GM12878 (cell line): ENCODE results near the gene TUBB1. TPM values are rescaled to one million over a fixed set of nuclear protein-coding genes. Genes with fewer than 3 reads are reported as not detected.

Experiments used
- ATAC-seq: fragments of 200-7000 bp; cut with Tn5 transposase; 3 replicates; pipeline ENCODE4 v1.9.1; 2020; ENCODE audit warnings: mild to moderate bottlenecking, moderate library complexity
- BruUV-seq: library from RNA; stranded (reverse); fragments of 400-500 nt; replicated peaks from 2 replicates; lab custom pipeline; 2021; lab: Mats Ljungman, UMichigan
- CTCF ChIA-PET: fragments of 300-600 bp; sonication (Branson Sonifier 250); formaldehyde crosslinking; extraction: SDS; loops from one replicate; lab custom pipeline; 2021; ENCODE audit warnings: inconsistent platforms; lab: Yijun Ruan, JAX
- POLR2A ChIA-PET: fragments of 350-600 bp; formaldehyde crosslinking; extraction: SDS; loops from one replicate; lab custom pipeline; 2021; ENCODE audit warnings: inconsistent platforms; lab: Charles Lee
- RAD21 ChIA-PET: fragments of 300-600 bp; sonication (Branson Sonifier 250); formaldehyde crosslinking; loops from one replicate; lab custom pipeline; 2023; ENCODE audit warnings: antibody characterized with exemption; ENCODE audit not compliant: unreplicated experiment; lab: Charles Lee
- SMC1A ChIA-PET: fragments of 300-600 bp; sonication (Branson Sonifier 250); formaldehyde crosslinking; loops from one replicate; lab custom pipeline; 2023; ENCODE audit not compliant: unreplicated experiment, uncharacterized antibody; lab: Charles Lee
- DNase-seq: peaks from one replicate; pipeline ENCODE4 v3.0.0-alpha.2; 2011; ENCODE audit warnings: low read depth, low spot score
- FAIRE-seq: peaks from 3 replicates; lab custom pipeline; 2011; peaks lifted over from hg19 to GRCh38; lab: Jason Lieb, UNC
- H2AFZ ChIP-seq: 2 replicates; pipeline ENCODE4 v1.6.0; 2011; ENCODE audit warnings: low read depth, low read length, control low read depth; ENCODE audit not compliant: control insufficient read depth
- H3K27ac ChIP-seq: 2 replicates; pipeline ENCODE4 v1.5.1; 2011; ENCODE audit warnings: control low read depth; ENCODE audit not compliant: control insufficient read depth, insufficient read depth
- H3K27me3 ChIP-seq, 2 experiments: replicated peaks in 1 of 2; 2 replicates each; pipeline versions ENCODE4 v1.6.0 to v1.6.1; 2011; ENCODE audit warnings: low read length in 1 of 2; ENCODE audit not compliant: control insufficient read depth in 2 of 2, insufficient read depth in 2 of 2
- H3K36me3 ChIP-seq, 2 experiments: 2 replicates each; pipeline ENCODE4 v1.5.1; 2011; ENCODE audit warnings: low read length in 1 of 2; ENCODE audit not compliant: control insufficient read depth in 2 of 2, insufficient read depth in 2 of 2
- H3K4me1 ChIP-seq: 2 replicates; pipeline ENCODE4 v1.6.1; 2011; ENCODE audit warnings: mild to moderate bottlenecking, low read length, moderate library complexity, mixed read lengths; ENCODE audit not compliant: control insufficient read depth, insufficient read depth
- H3K4me2 ChIP-seq: 2 replicates; pipeline ENCODE4 v1.6.0; 2011; ENCODE audit warnings: control low read depth; ENCODE audit not compliant: control insufficient read depth, insufficient read depth
- H3K4me3 ChIP-seq: fragments of 200-600 bp; sonication (generic); 2 replicates; pipeline ENCODE4 v1.5.1; 2016
- H3K79me2 ChIP-seq: 2 replicates; pipeline ENCODE4 v1.6.0; 2011; ENCODE audit warnings: low read length; ENCODE audit not compliant: control insufficient read depth, insufficient read depth
- H3K9ac ChIP-seq: 2 replicates; pipeline ENCODE4 v1.8.0; 2011; ENCODE audit warnings: low read length, control low read depth, mixed read lengths; ENCODE audit not compliant: control insufficient read depth, insufficient read depth
- H3K9me3 ChIP-seq: replicated peaks from 3 replicates; pipeline ENCODE4 v1.5.1; 2011; ENCODE audit warnings: mild to moderate bottlenecking, low read length; ENCODE audit not compliant: control insufficient read depth, insufficient read depth
- H4K20me1 ChIP-seq: 2 replicates; pipeline ENCODE4 v1.6.0; 2011; ENCODE audit not compliant: control insufficient read depth, insufficient read depth
- HDGF ChIP-seq: fragments of 450-650 bp; IDR thresholded peaks from 2 replicates; pipeline ENCODE4 v1.6.1; 2016; ENCODE audit warnings: antibody characterized with exemption
- LARP7 ChIP-seq: fragments of 450-650 bp; IDR thresholded peaks from 2 replicates; pipeline ENCODE4 v1.6.1; 2017; ENCODE audit warnings: mild to moderate bottlenecking
- NR2F1 ChIP-seq: fragments of 450-650 bp; conservative IDR thresholded peaks from 2 replicates; pipeline ENCODE4 v1.6.1; 2017; ENCODE audit warnings: mild to moderate bottlenecking
- RELB ChIP-seq: fragments of 450-650 bp; IDR thresholded peaks from 2 replicates; pipeline ENCODE4 v1.6.1; 2017; ENCODE audit warnings: low read depth, mild to moderate bottlenecking, moderate library complexity
- SP1 ChIP-seq: IDR thresholded peaks from one replicate; pipeline ENCODE4 v1.6.1; 2011; ENCODE audit warnings: low read depth, low read length
- TCF3 ChIP-seq: IDR thresholded peaks from 2 replicates; pipeline ENCODE4 v1.6.1; 2012; ENCODE audit warnings: low read depth, mild to moderate bottlenecking, low read length, borderline replicate concordance; ENCODE audit not compliant: insufficient read depth
- whole genome bisulfite sequencing: methylation state at CpG from one replicate; pipeline ENCODE4 v1.1.6; 2016; ENCODE audit warnings: low lambda C conversion rate; ENCODE audit not compliant: insufficient replicate concordance, insufficient coverage; ENCODE audit errors: missing lambda C conversion rate; 5-methylcytosine and 5-hydroxymethylcytosine counted together
- in situ Hi-C: fragments of 300-500 bp; cut with MboI; formaldehyde crosslinking; loops from 9 replicates; pipeline ENCODE4 v1.14.3; 2018; ENCODE audit warnings: mixed read lengths
- intact Hi-C: fragments of 100-400 bp; cut with micrococcal nuclease; formaldehyde crosslinking; loops from one replicate; pipeline ENCODE4 v1.14.2; 2022; ENCODE audit not compliant: unreplicated experiment
- polyA plus RNA-seq, 11 experiments: library from polyadenylated mRNA; depleted of rRNA in 4 of 11; unstranded in 6 of 11; stranded (reverse) in 5 of 11; fragments of >200 nt; fragmentation: Nextera tagmentation in 4 of 11; fragmentation: Illumina TruSeq in 1 of 11; extraction: Ambion mirVana in 4 of 11; extraction: Trizol in 1 of 11; gene quantifications; 1 replicate in 1 of 11; 2 replicates in 10 of 11; pipeline versions ENCODE4 v1.2.1 to v1.2.3, GENCODE V29; 2011 to 2016; ENCODE audit warnings: inconsistent platforms in 2 of 11, missing spikeins in 2 of 11, low read depth in 1 of 11
- total RNA-seq, 4 experiments: library from RNA; depleted of rRNA in 3 of 4; stranded (reverse); fragments of >200 nt in 3 of 4; fragmentation: Illumina TruSeq in 1 of 4; extraction: Trizol in 1 of 4; gene quantifications; 2 replicates each; pipeline versions ENCODE4 v1.2.1 to v1.2.3, GENCODE V29; 2013 to 2021
- TF ChIP-seq, protein P1 (sequence below): fragments of 450-650 bp; IDR thresholded peaks from 2 replicates; pipeline ENCODE4 v1.6.1; 2016; ENCODE audit warnings: mild to moderate bottlenecking, moderate library complexity, borderline replicate concordance
- TF ChIP-seq, protein P2 (sequence below): fragments of 450-650 bp; IDR thresholded peaks from 2 replicates; pipeline ENCODE4 v1.6.1; 2017; ENCODE audit warnings: mild to moderate bottlenecking, low read depth, inconsistent platforms; ENCODE audit not compliant: poor library complexity, severe bottlenecking

TUBB1 gene
- total and polyA plus RNA-seq, 10 of the 15 experiments (the other 5 are each of a cell fraction or from before 2014, with no cell fraction given) = 0.02 to 0.20 (median 0.06) TPM; not detected in 3

DNA sequence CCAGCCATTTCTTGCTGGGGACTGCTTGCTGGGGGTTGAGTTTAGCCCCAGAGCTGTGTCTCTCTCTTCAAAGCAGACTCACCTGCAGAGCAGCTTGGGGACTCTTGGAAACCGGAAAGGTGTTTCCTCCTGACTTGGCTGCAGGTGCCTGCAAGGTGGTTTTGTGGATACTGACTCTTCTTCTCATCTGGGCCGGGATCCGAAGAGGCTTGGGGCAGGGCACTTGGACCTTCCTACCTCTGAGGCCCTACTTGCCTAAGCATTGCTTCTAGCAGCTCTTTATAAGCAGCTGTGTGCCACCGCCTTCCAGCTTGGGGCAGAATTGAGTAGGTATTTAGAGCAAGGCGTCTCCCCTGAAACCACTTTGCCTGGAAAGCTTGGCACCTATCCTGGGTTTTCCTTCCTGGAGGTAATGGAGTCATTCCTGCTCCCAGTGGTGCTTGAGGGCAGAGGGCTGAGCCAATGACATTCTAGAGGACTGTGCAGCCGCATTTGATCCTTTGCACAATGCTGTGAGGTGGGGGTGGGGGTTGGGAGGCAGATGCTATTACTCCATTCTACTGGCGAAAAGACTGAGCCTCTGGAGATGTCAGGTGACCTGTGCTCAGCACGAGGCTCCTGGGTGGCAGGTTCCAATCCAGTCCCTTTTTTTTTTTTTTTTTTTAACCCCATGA, 8.8 kb upstream of the TUBB1 start:
- Histone ChIP-seq H3K27ac (no peak overlapping the region), H3K9me3 (no peaks in the 10 kb centered on the region), H3K9ac (no peak overlapping the region)
- RAD21 ChIA-PET = no interaction called here
- no TSS peak for BruUV-seq
- TF ChIP-seq, protein P1, sequence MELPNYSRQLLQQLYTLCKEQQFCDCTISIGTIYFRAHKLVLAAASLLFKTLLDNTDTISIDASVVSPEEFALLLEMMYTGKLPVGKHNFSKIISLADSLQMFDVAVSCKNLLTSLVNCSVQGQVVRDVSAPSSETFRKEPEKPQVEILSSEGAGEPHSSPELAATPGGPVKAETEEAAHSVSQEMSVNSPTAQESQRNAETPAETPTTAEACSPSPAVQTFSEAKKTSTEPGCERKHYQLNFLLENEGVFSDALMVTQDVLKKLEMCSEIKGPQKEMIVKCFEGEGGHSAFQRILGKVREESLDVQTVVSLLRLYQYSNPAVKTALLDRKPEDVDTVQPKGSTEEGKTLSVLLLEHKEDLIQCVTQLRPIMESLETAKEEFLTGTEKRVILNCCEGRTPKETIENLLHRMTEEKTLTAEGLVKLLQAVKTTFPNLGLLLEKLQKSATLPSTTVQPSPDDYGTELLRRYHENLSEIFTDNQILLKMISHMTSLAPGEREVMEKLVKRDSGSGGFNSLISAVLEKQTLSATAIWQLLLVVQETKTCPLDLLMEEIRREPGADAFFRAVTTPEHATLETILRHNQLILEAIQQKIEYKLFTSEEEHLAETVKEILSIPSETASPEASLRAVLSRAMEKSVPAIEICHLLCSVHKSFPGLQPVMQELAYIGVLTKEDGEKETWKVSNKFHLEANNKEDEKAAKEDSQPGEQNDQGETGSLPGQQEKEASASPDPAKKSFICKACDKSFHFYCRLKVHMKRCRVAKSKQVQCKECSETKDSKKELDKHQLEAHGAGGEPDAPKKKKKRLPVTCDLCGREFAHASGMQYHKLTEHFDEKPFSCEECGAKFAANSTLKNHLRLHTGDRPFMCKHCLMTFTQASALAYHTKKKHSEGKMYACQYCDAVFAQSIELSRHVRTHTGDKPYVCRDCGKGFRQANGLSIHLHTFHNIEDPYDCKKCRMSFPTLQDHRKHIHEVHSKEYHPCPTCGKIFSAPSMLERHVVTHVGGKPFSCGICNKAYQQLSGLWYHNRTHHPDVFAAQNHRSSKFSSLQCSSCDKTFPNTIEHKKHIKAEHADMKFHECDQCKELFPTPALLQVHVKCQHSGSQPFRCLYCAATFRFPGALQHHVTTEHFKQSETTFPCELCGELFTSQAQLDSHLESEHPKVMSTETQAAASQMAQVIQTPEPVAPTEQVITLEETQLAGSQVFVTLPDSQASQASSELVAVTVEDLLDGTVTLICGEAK = no peak
- TF ChIP-seq TCF3 = no peak
- no peak for TF ChIP-seq LARP7
- no peak for TF ChIP-seq SP1
- no peak for TF ChIP-seq RELB
- no peak for TF ChIP-seq HDGF
- TF ChIP-seq, protein P2, sequence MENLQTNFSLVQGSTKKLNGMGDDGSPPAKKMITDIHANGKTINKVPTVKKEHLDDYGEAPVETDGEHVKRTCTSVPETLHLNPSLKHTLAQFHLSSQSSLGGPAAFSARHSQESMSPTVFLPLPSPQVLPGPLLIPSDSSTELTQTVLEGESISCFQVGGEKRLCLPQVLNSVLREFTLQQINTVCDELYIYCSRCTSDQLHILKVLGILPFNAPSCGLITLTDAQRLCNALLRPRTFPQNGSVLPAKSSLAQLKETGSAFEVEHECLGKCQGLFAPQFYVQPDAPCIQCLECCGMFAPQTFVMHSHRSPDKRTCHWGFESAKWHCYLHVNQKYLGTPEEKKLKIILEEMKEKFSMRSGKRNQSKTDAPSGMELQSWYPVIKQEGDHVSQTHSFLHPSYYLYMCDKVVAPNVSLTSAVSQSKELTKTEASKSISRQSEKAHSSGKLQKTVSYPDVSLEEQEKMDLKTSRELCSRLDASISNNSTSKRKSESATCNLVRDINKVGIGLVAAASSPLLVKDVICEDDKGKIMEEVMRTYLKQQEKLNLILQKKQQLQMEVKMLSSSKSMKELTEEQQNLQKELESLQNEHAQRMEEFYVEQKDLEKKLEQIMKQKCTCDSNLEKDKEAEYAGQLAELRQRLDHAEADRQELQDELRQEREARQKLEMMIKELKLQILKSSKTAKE = no peak
- no peak for TF ChIP-seq NR2F1
- TF ChIP-seq, all 136 proteins: peak for 0
- in situ Hi-C loops = no loop called here
- peaks cover 0 to 1% of the 10 kb centered on the region in 2 experiments; a peak in 1 of 4 replicates for H3K36me3 ChIP-seq
- no peaks in the 10 kb centered on the region for H3K27me3 ChIP-seq
- no peak overlapping the region for H3K4me3 ChIP-seq
- intact Hi-C loops = no loop called here
- H3K4me1 ChIP-seq = peaks cover 15% of the 10 kb centered on the region
- FAIRE-seq (no peak), ATAC-seq (no peak), DNase-seq (no peak)
- POLR2A ChIA-PET = no interaction called here
- CTCF ChIA-PET = interaction anchor here (1.0 kb wide), 1 partner anchor 18 kb away, joined by 3 read pairs; no protein-coding TSS in a partner anchor
- peaks cover 19% of the 10 kb centered on the region for H3K79me2 ChIP-seq
- WGBS = 79% methylated on average over 8 of the region's 8 CpGs
- SMC1A ChIA-PET = interaction anchor here (0.8 kb wide), 1 partner anchor 18 kb away, joined by 3 read pairs; no protein-coding TSS in a partner anchor
- no peak overlapping the region for H3K4me2 ChIP-seq
- no peaks in the 10 kb centered on the region for H4K20me1 ChIP-seq
- H2AFZ ChIP-seq = no peak overlapping the region
